Transverse colon (tissue), 4 donors: Measurements from ENCODE around the gene UBXN2A.

Source experiments
- CTCF ChIP-seq, 5 experiments: fragments of 200-600 bp in 3 of 5; fragments of 450-650 bp in 2 of 5; sonication (generic) in 3 of 5; IDR thresholded peaks; 1 replicate in 2 of 5; 2 replicates in 3 of 5; pipeline ENCODE4 v1.5.1; 2016 to 2017; ENCODE audit warnings: antibody characterized with exemption in 5 of 5, inconsistent platforms in 3 of 5, mild to moderate bottlenecking in 2 of 5, moderate library complexity in 1 of 5
- EP300 ChIP-seq: sonication (generic); formaldehyde crosslinking; IDR thresholded peaks from one replicate; pipeline ENCODE4 v1.6.1; 2017; ENCODE audit warnings: antibody characterized with exemption, low read depth
- POLR2A ChIP-seq: fragments of 450-650 bp; IDR thresholded peaks from one replicate; pipeline ENCODE4 v1.6.1; 2016; ENCODE audit warnings: antibody characterized with exemption, mild to moderate bottlenecking, moderate library complexity
- POLR2AphosphoS5 ChIP-seq, 3 donors: sonication (generic); formaldehyde crosslinking; IDR thresholded peaks; one replicate each; pipeline ENCODE4 v1.6.1; 2016; ENCODE audit warnings: antibody characterized with exemption in 3 of 3

GRCh38 chr2:23903034-23903433, 37.2 kb upstream of the UBXN2A start:
- TF ChIP-seq CTCF (IDR thresholded peaks at IDR 0.05) (no peak), POLR2A (no peak), POLR2AphosphoS5 (IDR thresholded peaks at IDR 0.05) (no peak), EP300 (no peak)
